GM19238 (cell line): ENCODE results near the gene ANO6.
A peak's percentile ranks its signal among the peaks of the same experiment; 100 is the strongest.
"Not testable (repeated sequence)": the region's sequence is repeated elsewhere in the genome, so short reads cannot be mapped to it uniquely, and the experiment has no call there.

Experiments
- DNase-seq: peaks from one replicate; pipeline ENCODE4 v3.0.0; 2011; ENCODE audit warnings: low spot score; ENCODE audit not compliant: insufficient read length

ANO6 gene

GRCh38 chr12:45242180-45242579 is 26.3 kb downstream of the ANO6 start:
- no peak for DNase-seq

- DNase-seq, result no peak
These were observed 28.1 kb downstream of the ANO6 start for GRCh38 chr12:45243963-45244362.

- no peak for DNase-seq
These were observed 28.9 kb downstream of the ANO6 start for GRCh38 chr12:45244561-45245343.

- DNase-seq, result no peak
These were observed 30.3 kb downstream of the ANO6 start for GRCh38 chr12:45246236-45246635.

- DNase-seq, result no peak
These were observed 31.7 kb downstream of the ANO6 start for GRCh38 chr12:45247589-45247988.

- DNase-seq, result no peak
These were observed 32.2 kb downstream of the ANO6 start for GRCh38 chr12:45248095-45248494.

GRCh38 chr12:45254254-45254653 is 38.4 kb downstream of the ANO6 start:
- no peak for DNase-seq

- no peak for DNase-seq
These were observed 40.8 kb downstream of the ANO6 start for GRCh38 chr12:45256721-45257120.

- DNase-seq, result peak; percentile 30
These were observed 41.5 kb downstream of the ANO6 start for GRCh38 chr12:45257185-45257930.

- no peak for DNase-seq
These were observed 43.8 kb downstream of the ANO6 start for GRCh38 chr12:45259675-45260074.

GRCh38 chr12:45260104-45260815 is 44.4 kb downstream of the ANO6 start:
- DNase-seq, result no peak

GRCh38 chr12:45260854-45261253 is 45.0 kb downstream of the ANO6 start:
- DNase-seq, result no peak

- not testable (repeated sequence) for DNase-seq
These were observed 46.3 kb downstream of the ANO6 start for GRCh38 chr12:45262185-45262584.

GRCh38 chr12:45263587-45263986 is 47.7 kb downstream of the ANO6 start:
- no peak for DNase-seq

- DNase-seq, result peak; percentile 7
These were observed 52.9 kb downstream of the ANO6 start for GRCh38 chr12:45268672-45269411.

GRCh38 chr12:45269412-45269751 is 53.5 kb downstream of the ANO6 start:
- no peak for DNase-seq

GRCh38 chr12:45270951-45271350 is 55.1 kb downstream of the ANO6 start:
- no peak for DNase-seq

GRCh38 chr12:45273717-45274271 is 57.9 kb downstream of the ANO6 start:
- no peak for DNase-seq

GRCh38 chr12:45276154-45276755 is 60.4 kb downstream of the ANO6 start:
- no peak for DNase-seq

- DNase-seq, result no peak
These were observed 62.6 kb downstream of the ANO6 start for GRCh38 chr12:45278447-45278846.
